Mesothelial cell of epicardium (in vitro differentiated cells): ENCODE measurements around the gene AKR7A3. TPM values are rescaled to one million over a fixed set of nuclear protein-coding genes. Genes with fewer than 3 reads are reported as not detected.
"Not testable (repeated sequence)": the region's sequence is repeated elsewhere in the genome, so short reads cannot be mapped to it uniquely, and the experiment has no call there.

Source experiments
- DNase-seq, 2 experiments: peaks; one replicate each; pipeline ENCODE4 v3.0.0; 2021; ENCODE audit warnings: low spot score in 2 of 2; ENCODE audit not compliant: unreplicated experiment in 2 of 2
- H3K27ac Mint-ChIP-seq: 2 replicates; pipeline ENCODE4 v1.8.0; 2021; ENCODE audit warnings: mixed read lengths
- H3K27me3 Mint-ChIP-seq: 2 replicates; pipeline ENCODE4 v1.8.0; 2021; ENCODE audit warnings: low read depth, mixed read lengths
- H3K36me3 Mint-ChIP-seq: 2 replicates; pipeline ENCODE4 v1.8.0; 2021; ENCODE audit warnings: mixed read lengths
- H3K4me1 Mint-ChIP-seq: 2 replicates; pipeline ENCODE4 v1.8.0; 2021; ENCODE audit warnings: mixed read lengths
- H3K4me3 Mint-ChIP-seq: 2 replicates; pipeline ENCODE4 v1.8.0; 2021; ENCODE audit warnings: mild to moderate bottlenecking, moderate library complexity, mixed read lengths
- H3K9me3 Mint-ChIP-seq: 2 replicates; pipeline ENCODE4 v1.8.0; 2021; ENCODE audit warnings: mixed read lengths
- total RNA-seq: library from RNA; stranded (reverse); gene quantifications from 3 replicates; pipeline ENCODE4 v1.2.1, GENCODE V29; 2021
- TF ChIP-seq, protein P1 (sequence below): fragments of 200-600 bp; sonication (generic); IDR thresholded peaks from one replicate; pipeline ENCODE4 v1.5.0; 2021; ENCODE audit warnings: antibody characterized with exemption; ENCODE audit not compliant: unreplicated experiment

The AKR7A3 gene
- 2.5 to 3.1 TPM (median 2.8 TPM) in 3 replicates for total RNA-seq

DNA sequence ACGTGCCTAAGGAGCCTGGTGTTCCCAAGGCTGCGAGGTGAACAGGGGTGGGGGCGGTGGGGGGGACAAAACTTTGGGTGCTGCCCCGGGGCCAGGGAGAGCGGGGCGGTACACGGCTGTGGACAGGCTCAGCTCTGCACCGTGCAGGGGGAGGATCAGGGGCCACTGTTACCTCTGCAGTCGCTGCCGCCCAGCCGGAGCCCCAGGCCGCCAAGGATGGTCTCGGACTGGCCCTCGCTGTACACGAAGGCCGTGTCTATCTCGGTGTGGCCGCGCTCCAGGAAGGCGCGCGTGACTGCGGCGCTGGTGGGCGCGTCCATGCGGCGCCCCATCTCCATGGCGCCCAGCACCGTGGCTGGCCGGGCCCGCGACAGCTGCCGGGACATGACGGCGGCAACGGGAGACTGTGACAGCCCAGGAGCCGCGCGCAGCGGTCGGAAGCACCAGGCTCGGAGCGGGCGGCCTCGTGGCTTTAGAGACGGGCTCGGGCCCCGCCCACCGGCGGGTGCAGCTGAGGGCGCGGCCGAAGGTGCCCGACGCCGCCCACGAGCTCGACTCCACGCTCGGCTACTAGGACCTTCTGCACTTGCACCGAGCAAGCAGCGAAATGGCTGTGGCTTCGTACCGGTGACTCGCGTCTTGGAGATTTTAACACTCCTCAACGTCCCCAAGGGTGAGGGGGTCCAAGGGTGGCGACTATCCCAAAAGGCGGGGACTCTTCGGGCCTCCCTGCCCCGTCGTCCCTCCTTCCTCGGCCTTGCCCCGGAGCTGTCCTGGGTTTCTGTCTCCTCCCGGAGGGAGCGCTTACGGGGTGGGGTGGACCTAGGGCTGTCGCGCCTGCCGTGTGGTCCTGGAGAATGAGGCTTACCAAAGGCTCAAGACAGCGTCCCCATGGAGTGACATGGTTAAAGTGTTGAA, at the start of gene AKR7A3:
TSS of gene AKR7A3 (minus strand) at position 447 of the 918 bp plus-strand sequence. CDS start at position 386, 61 bp downstream.
- peak within 1 kb of the TSS; percentile 58 for H3K4me3 Mint-ChIP-seq
- peaks cover 27% of the 10 kb centered on the region for H3K27me3 Mint-ChIP-seq
- H3K36me3 Mint-ChIP-seq = peaks cover 26% of the 10 kb centered on the region
- H3K9me3 Mint-ChIP-seq = peaks cover 17% of the 10 kb centered on the region
- not testable (repeated sequence) for DNase-seq, H3K27ac Mint-ChIP-seq, H3K4me1 Mint-ChIP-seq

DNA sequence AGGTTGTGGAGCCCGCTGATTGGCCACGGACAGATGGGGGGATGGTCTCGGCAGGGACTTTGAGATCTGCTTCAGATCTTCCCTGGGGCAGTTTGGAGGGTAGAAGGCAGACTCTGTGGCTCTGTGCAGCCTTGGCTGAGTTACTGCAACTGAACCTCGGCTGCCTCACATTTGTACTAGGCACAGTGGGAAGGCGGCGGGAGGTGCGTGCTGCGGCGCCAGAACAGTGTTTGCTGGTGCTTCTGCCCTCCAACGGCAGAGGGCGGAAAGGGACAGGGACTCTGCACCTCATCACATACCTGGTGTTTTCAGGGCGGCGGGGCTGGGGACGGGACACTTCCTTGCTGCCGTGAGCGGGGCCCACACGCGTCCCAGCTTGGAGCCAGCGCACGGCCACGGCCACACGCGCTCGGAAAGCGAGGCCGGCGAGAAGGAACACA, 49.8 kb upstream of the AKR7A3 start:
- peak; percentile 45 to 56 for DNase-seq
- H3K27ac Mint-ChIP-seq = peak overlapping the region; percentile 54
- H3K36me3 Mint-ChIP-seq = peaks cover 7% of the 10 kb centered on the region
- peak overlapping the region; percentile 46 for H3K4me3 Mint-ChIP-seq
- no peaks in the 10 kb centered on the region for H3K9me3 Mint-ChIP-seq
- H3K4me1 Mint-ChIP-seq = peaks cover 16% of the 10 kb centered on the region
- H3K27me3 Mint-ChIP-seq = no peaks in the 10 kb centered on the region
- TF ChIP-seq, protein P1, sequence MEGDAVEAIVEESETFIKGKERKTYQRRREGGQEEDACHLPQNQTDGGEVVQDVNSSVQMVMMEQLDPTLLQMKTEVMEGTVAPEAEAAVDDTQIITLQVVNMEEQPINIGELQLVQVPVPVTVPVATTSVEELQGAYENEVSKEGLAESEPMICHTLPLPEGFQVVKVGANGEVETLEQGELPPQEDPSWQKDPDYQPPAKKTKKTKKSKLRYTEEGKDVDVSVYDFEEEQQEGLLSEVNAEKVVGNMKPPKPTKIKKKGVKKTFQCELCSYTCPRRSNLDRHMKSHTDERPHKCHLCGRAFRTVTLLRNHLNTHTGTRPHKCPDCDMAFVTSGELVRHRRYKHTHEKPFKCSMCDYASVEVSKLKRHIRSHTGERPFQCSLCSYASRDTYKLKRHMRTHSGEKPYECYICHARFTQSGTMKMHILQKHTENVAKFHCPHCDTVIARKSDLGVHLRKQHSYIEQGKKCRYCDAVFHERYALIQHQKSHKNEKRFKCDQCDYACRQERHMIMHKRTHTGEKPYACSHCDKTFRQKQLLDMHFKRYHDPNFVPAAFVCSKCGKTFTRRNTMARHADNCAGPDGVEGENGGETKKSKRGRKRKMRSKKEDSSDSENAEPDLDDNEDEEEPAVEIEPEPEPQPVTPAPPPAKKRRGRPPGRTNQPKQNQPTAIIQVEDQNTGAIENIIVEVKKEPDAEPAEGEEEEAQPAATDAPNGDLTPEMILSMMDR = peak; percentile 50

DNA sequence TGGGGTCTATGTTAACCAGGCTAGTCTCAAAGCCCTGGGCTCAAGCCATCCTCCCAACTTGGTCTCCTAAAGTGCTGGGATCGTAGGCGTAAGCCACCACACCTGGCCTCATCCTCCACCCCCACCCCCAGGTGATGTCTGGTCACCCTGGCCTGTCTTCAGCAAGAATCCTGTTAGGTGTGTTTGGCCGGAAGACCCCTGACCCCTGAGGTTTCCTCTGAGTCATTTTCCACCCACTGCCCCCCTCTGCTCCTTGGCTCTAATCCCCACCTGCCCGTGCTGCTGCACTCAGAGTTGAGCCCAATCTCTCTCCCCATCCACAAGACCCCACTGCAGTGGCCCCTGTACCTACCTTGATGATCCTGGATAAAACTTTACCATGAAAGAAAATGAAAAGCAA, 48.7 kb upstream of the AKR7A3 start:
- TF ChIP-seq, protein P1 = no peak
- H3K4me3 Mint-ChIP-seq = no peak overlapping the region
- no peaks in the 10 kb centered on the region for H3K9me3 Mint-ChIP-seq
- H3K27me3 Mint-ChIP-seq = no peaks in the 10 kb centered on the region
- peaks cover 16% of the 10 kb centered on the region for H3K4me1 Mint-ChIP-seq
- peaks cover 3% of the 10 kb centered on the region for H3K36me3 Mint-ChIP-seq
- no peak overlapping the region for H3K27ac Mint-ChIP-seq
- no peak for DNase-seq

DNA sequence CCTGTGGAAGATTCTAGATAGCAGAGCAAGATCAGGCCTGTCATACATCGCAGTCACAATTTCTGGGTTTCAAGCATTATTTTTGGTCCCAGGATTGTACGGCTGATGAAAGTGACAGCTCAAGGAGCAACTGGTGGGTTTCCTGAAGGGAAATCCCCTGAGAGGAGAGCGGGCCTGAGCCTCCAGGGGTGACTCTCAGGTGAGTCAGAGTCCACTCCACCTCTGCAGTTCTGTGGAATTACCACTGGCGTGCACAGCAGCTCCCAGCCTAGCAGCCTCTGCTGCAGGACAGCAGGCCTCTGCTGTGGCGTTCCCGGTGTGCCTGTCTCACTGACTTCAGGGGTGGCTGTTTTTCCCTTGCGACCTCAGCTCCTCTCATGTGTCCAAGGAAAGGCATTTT, 48.0 kb upstream of the AKR7A3 start:
- Mint-ChIP-seq H3K27ac (no peak overlapping the region), H3K4me3 (no peak overlapping the region), H3K36me3 (peaks cover 4% of the 10 kb centered on the region), H3K9me3 (no peaks in the 10 kb centered on the region), H3K27me3 (no peaks in the 10 kb centered on the region), H3K4me1 (peaks cover 16% of the 10 kb centered on the region)
- TF ChIP-seq, protein P1 = no peak
- no peak for DNase-seq

DNA sequence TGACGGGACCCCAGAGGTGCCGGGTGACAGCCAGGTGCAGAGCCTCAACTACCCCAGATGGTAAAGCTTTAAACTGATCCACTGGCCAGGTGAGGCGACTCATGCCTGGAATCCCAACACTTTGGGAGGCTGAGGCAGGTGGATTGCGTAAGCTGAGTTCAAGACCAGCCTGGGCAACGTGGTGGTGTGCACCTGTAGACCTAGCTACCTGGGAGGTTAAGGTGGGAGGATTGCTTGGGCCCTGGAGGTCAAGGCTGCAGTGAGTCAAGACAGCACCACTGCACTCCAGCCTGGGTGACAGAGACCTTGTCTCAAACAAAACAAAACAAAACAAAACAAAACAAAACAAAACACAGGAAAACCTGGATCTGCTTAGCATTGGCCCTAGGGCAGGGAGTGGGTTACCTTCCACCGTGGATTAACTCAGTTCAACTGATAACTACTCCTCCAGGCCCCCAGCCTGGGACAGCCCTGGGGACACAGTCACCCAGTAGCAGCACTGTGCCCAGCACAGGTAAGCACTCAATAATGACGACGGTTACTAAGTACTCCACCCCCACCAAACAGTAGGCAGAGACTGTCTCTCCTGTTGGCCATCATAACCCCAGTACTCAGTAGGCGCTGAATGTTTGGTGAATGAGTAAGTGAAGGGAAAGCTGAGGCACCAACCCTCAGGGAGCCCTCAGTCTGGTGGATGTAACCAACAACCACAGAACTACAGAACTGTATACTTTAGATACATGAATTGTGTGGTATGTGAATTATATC, 45.2 kb upstream of the AKR7A3 start:
- Mint-ChIP-seq H3K9me3 (no peaks in the 10 kb centered on the region), H3K4me3 (no peak overlapping the region), H3K36me3 (peaks cover 4% of the 10 kb centered on the region), H3K27me3 (no peaks in the 10 kb centered on the region), H3K4me1 (peaks cover 8% of the 10 kb centered on the region), H3K27ac (no peak overlapping the region)
- DNase-seq = no peak
- TF ChIP-seq, protein P1 = no peak

DNA sequence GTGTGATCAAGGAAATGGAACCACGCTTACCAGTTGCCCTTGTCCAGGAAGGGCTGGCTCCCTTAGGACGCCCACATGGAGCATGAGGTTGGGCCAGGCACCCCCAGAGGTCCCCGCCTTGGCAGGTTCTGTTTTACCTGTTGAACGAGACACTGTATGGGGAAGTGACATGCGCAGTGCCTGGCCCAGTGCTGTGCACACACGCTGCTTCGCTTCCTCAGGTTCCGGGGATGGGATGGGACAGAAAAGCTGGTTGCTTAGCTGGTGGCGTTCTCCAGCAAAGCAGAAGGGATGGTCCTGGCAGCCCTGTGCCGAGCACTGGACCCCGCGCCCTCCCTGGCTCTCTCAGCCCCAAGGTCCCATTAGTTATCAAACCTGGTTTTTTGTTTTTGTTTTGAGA, 44.3 kb upstream of the AKR7A3 start:
- H3K36me3 Mint-ChIP-seq = peaks cover 8% of the 10 kb centered on the region
- H3K4me3 Mint-ChIP-seq = no peak overlapping the region
- H3K27me3 Mint-ChIP-seq = no peaks in the 10 kb centered on the region
- DNase-seq = no peak
- no peaks in the 10 kb centered on the region for H3K9me3 Mint-ChIP-seq
- H3K27ac Mint-ChIP-seq = no peak overlapping the region
- H3K4me1 Mint-ChIP-seq = no peaks in the 10 kb centered on the region
- TF ChIP-seq, protein P1 = no peak
